PC-3 (cell line): ENCODE measurements around the gene TNFRSF18.

Experiments used
- EZH2 ChIP-seq: fragments of 300-600 bp; sonication (generic); IDR thresholded peaks from one replicate; pipeline ENCODE4 v1.6.1; 2017; ENCODE audit warnings: antibody characterized with exemption, mild to moderate bottlenecking, low read length; ENCODE audit not compliant: unreplicated experiment
- EZH2phosphoT487 ChIP-seq: fragments of 300-600 bp; sonication (generic); IDR thresholded peaks from 2 replicates; pipeline ENCODE4 v1.6.1; 2018; ENCODE audit warnings: mild to moderate bottlenecking, antibody characterized with exemption, low read length, borderline replicate concordance
- TF ChIP-seq, protein P1 (sequence below): fragments of 300-600 bp; sonication (generic); conservative IDR thresholded peaks from 2 replicates; pipeline ENCODE4 v1.5.1; 2017; ENCODE audit warnings: antibody characterized with exemption, low read depth, mild to moderate bottlenecking, low read length

DNA sequence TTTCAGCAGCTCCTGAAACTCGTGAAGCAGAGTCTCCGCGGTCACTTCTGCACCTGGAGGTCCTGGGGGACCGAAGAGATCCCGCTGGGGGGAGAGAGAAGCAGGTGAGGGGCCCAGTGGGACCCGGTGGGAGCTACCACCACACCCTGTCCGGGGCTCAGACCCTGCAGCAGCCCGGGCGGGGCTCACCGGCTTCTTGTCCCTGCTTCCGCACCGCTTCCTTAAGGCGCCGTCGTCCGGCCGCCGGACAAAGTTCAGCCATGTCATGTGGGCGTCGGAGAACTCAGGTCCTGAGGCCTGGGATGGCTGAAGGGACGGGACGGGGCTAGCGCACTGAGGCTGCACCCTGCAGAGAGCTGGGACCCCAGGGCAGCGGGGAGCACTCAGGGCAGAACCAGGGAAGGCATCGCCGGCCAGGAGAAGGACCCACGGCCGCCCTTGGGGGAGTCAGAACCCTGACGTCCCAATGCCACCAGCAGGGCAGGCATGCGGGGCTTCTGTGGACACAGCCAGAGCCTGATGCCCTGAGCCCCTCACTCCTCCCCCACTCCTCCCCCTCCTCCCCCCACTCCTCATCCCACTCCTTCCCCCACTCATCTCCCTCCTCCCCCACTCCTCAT lies 37.9 kb upstream of the TNFRSF18 start:
- TF ChIP-seq, protein P1, sequence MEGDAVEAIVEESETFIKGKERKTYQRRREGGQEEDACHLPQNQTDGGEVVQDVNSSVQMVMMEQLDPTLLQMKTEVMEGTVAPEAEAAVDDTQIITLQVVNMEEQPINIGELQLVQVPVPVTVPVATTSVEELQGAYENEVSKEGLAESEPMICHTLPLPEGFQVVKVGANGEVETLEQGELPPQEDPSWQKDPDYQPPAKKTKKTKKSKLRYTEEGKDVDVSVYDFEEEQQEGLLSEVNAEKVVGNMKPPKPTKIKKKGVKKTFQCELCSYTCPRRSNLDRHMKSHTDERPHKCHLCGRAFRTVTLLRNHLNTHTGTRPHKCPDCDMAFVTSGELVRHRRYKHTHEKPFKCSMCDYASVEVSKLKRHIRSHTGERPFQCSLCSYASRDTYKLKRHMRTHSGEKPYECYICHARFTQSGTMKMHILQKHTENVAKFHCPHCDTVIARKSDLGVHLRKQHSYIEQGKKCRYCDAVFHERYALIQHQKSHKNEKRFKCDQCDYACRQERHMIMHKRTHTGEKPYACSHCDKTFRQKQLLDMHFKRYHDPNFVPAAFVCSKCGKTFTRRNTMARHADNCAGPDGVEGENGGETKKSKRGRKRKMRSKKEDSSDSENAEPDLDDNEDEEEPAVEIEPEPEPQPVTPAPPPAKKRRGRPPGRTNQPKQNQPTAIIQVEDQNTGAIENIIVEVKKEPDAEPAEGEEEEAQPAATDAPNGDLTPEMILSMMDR: no peak
- no peak for TF ChIP-seq EZH2
- no peak for TF ChIP-seq EZH2phosphoT487
